WI38 (cell line): ENCODE results near the gene NFKBIZ.

ENCODE experiments used
- H3K4me3 ChIP-seq: 2 replicates; pipeline ENCODE4 v1.5.1; 2011; ENCODE audit warnings: low read depth, mild to moderate bottlenecking, control low read depth, low read length
- CTCF ChIP-seq: IDR thresholded peaks from 2 replicates; pipeline ENCODE4 v1.5.1; 2012; ENCODE audit warnings: low read depth, mild to moderate bottlenecking, control low read depth, low read length

NFKBIZ gene

GRCh38 chr3:101816215-101817149 lies 32.8 kb upstream of the NFKBIZ start:
- no peak for TF ChIP-seq CTCF
- H3K4me3 ChIP-seq, result no peak overlapping the region

GRCh38 chr3:101817992-101818391 lies 31.3 kb upstream of the NFKBIZ start:
- H3K4me3 ChIP-seq, result no peak overlapping the region
- no peak for TF ChIP-seq CTCF

- no peak for TF ChIP-seq CTCF
- H3K4me3 ChIP-seq, result no peak overlapping the region
Observed at GRCh38 chr3:101819649-101820206, 29.6 kb upstream of the NFKBIZ start.

GRCh38 chr3:101821503-101821902 lies 27.8 kb upstream of the NFKBIZ start:
- TF ChIP-seq CTCF, result no peak
- no peak overlapping the region for H3K4me3 ChIP-seq

- no peak overlapping the region for H3K4me3 ChIP-seq
- TF ChIP-seq CTCF, result no peak
Observed at GRCh38 chr3:101823525-101823924, 25.8 kb upstream of the NFKBIZ start.

GRCh38 chr3:101824702-101825101 lies 24.6 kb upstream of the NFKBIZ start:
- no peak for TF ChIP-seq CTCF
- H3K4me3 ChIP-seq, result no peak overlapping the region

- H3K4me3 ChIP-seq, result no peak overlapping the region
- no peak for TF ChIP-seq CTCF
Observed at GRCh38 chr3:101825904-101826445, 23.3 kb upstream of the NFKBIZ start.
